AG10803 (cell line): ENCODE measurements around the gene SPATA3.

ENCODE experiments used
- DNase-seq: peaks from one replicate; pipeline ENCODE4 v3.0.0; 2010; ENCODE audit warnings: low read depth
- H3K4me3 ChIP-seq: 2 replicates; pipeline ENCODE4 v1.5.1; 2011; ENCODE audit warnings: mild to moderate bottlenecking, low read length, control low read depth
- CTCF ChIP-seq: conservative IDR thresholded peaks from 2 replicates; pipeline ENCODE4 v1.5.1; 2011; ENCODE audit warnings: mild to moderate bottlenecking, low read length, control low read depth, inconsistent platforms

The SPATA3 gene

GRCh38 chr2:231041061-231041689, 45.3 kb downstream of the SPATA3 start:
- DNase-seq, result no peak
- TF ChIP-seq CTCF, result no peak
- H3K4me3 ChIP-seq, result no peak overlapping the region

- no peak for TF ChIP-seq CTCF
- H3K4me3 ChIP-seq, result no peak overlapping the region
- DNase-seq, result no peak
Observed at GRCh38 chr2:231043796-231044195, 47.9 kb downstream of the SPATA3 start.

DNA sequence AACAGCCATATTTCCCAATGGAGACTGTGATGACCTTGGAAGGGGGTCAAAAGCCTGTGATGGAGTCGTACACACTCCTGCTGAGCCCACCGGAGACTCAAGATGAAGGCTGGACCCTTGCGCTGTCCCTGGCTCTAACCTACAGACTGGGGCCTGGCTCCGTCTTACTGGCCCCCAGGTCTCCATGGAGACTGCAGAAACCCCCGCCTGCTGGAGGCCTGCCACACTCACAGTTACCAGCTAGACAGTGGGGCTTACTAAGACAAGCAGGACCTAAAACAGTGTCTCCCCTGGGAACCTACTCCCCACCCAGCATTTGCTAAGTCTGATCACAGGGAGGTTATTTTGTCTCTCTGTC, 51.0 kb downstream of the SPATA3 start:
- TF ChIP-seq CTCF, result no peak
- no peak for DNase-seq
- H3K4me3 ChIP-seq, result no peak overlapping the region

DNA sequence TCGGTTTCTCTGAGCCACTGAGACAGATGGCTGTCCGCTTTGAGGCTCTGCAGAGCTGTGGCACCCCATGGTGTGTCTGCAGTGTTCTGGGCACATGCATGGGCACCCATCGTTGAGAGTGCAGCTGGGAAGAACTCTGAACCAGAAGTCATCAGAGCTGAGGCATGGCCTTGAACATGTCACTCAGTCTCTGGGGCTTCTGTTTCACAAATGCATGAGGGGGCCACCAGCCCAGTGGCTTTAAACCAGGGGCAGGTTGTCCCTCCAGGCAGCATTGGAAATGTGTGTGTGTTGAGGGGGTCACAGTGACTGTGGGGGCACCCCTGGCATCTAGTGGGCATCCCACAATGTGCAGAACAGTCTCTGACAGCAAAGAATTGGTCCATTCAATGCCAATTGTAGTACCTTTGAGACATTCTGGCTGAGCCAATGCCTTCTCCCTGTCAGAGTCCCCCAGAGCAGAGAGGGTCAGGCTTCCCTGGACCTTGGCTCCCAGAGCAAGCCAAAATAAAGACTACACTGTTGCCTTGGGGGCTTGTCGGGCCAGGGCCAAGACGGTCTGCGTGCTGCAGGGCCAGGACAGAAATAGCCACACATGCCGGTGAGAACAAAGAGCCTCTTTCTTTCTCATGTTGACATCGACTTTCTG, 51.5 kb downstream of the SPATA3 start:
- no peak overlapping the region for H3K4me3 ChIP-seq
- TF ChIP-seq CTCF, result no peak
- no peak for DNase-seq

GRCh38 chr2:231047923-231048915, 52.3 kb downstream of the SPATA3 start:
- no peak for TF ChIP-seq CTCF
- no peak overlapping the region for H3K4me3 ChIP-seq
- DNase-seq, result no peak

- TF ChIP-seq CTCF, result no peak
- DNase-seq, result no peak
- no peak overlapping the region for H3K4me3 ChIP-seq
Observed at GRCh38 chr2:231049286-231050017, 53.5 kb downstream of the SPATA3 start.
